GM19035 (cell line): ENCODE data around the gene SLC27A1.
"Not testable (repeated sequence)": the region's sequence is repeated elsewhere in the genome, so short reads cannot be mapped to it uniquely, and the experiment has no call there.

Source experiments
- ATAC-seq: cut with Tn5 transposase; IDR thresholded peaks from one replicate; pipeline ENCODE4 v1.9.1; 2021; ENCODE audit not compliant: unreplicated experiment

SLC27A1 gene

DNA sequence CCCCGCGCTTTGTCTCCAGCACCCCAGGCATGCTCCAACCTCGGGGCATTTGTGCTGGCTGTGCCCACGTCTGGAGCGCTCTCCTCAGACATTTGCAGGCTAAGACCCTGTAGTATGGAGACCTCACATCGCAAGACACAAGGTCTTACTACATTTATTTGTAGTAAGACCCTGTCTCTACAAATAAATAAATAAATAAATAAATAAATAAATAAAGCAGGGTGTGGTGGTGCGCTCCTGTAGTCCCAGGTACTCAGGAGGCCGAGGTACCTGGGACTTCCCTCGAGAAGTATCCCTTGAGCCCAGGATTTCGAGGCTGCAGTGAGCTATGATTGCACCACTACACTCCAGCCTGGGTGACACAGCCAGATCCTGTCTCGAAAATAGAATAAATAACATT is 14.2 kb upstream of the SLC27A1 start:
- ATAC-seq: no peak

GRCh38 chr19:17457616-17458015 is 12.7 kb upstream of the SLC27A1 start:
- no peak for ATAC-seq

GRCh38 chr19:17458970-17459369 is 11.4 kb upstream of the SLC27A1 start:
- no peak for ATAC-seq

DNA sequence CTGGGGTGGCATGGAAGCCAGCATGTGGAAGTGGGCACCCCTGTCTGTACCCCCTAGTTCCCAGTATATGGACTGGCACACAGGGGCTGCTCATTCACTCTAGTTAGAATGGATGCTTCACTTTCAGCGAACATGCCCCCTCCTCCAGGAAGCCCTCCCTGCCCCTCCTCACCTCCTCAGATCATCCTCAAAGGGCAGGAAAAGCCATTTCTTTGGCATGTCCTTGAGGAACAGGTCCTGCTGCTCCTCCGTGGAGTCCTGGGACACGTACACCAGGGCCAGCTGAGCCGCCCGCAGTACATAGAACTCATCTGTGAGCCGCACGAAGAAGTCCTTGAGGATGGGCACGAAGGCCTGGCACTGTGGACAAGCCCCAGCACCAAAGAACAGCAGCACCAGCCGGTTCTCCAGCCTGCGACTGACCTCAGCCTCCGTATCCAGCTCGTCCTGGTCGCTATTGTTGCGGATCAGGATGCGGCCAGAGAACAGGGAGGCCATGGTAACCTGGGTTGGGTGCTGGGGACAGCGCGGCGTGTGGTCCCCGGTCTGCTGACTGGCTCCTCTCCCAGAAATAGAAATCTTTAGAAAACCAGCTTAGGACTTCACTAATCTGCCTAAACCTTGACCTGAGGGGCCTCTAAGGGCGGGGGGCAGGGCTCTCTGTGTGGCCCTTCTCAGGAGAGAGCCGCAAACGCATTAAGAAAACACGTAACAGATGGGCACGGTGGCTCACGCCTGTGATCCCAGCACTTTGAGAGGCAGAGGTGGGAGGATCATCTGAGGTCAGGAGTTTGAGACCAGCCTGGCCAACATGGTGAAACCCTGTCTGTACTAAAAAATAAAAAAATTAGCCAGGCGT is 9.7 kb upstream of the SLC27A1 start, which contains the start of gene NXNL1:
TSS of gene NXNL1 (minus strand) at position 555 of the 859 bp plus-strand sequence. CDS start at position 498, 57 bp downstream.
- ATAC-seq: no peak

- ATAC-seq: no peak
Observed at GRCh38 chr19:17466487-17466850, 3.9 kb upstream of the SLC27A1 start.

GRCh38 chr19:17467471-17468301 is 2.6 kb upstream of the SLC27A1 start:
- ATAC-seq: no peak

- ATAC-seq: no peak
Observed at GRCh38 chr19:17468302-17469091, 1.8 kb upstream of the SLC27A1 start.

DNA sequence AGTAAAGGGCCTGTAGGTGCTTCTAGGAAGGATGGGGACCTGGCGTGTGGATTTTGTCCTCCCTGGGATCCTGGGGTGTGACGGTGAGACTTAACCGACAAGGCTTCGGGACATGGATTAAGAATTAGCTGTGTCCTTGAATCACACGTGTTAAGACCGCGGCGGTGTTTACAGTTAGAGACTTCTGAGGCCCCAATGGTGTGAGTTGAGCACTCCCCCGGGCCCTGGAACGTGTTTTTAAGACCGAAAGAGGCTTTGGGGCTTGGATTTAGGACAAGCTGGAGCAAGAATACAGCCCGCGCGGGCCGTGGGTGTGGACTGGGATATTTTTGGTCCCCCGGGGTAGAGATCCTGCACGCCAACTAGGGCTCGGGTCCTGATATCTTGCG is 1.2 kb upstream of the SLC27A1 start:
- ATAC-seq: no peak

DNA sequence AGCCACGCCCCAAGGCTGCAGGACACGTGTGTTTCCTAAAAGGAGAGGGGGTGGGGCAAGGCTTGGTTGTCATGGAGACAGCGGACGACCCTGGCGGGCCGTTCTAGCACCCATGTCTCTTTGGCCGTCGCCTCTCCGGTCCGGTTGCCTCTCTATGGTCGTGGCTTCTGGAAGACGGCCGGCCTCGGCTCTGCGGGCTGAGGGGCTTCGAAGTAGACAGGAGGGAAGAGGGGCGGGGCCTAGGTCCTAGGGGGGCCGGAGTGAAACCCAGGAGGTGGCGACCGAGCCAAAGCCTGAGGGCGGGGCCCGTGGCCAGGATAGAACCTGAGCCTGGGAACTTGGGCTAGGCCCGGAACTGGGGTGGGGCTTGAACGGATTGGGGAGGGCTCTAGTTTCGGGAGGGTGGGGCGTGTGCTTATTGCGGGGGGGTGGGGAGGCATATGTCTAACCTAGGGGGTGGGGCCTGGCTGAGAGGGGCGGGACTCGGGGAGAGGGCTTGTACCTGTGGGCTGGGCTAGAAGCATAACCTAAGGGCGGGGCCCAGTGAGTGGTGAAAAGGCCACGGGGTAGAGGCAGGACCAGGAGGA is 750 bp upstream of the SLC27A1 start:
- peak; percentile 60 for ATAC-seq

DNA sequence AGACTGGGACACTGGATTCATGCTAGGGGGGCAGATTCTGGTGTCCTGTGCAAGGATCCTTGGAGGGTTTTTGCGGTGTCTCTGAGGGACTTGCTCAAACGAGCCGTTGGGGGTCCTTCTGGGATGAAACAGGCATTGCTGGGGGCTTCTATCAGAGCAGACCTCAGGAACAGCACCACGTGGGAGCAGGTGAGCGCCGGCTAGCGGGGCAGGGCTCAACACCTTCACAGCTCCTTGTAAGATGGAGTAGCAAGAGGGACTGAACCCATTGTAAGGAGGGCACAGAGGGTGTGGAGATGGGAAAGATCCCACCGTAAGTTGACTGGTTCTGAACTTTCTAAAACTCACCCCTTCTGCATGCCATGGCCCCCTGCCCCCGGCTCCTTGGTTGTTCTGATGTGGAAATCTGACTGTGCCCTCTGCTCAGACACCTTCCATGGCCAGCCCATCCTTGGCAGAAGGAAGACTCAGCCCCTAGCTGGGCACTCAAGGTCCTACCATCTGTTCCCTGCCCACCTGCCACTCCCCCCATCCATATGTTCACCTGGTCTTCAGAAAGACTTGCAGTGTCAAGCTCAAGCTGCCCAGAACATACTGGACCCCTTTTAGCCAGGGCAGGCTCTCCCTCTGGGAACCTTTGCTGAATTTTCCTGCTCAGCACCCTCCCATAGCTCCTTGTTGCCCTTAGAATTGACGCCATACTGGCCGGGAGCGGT is 1.2 kb downstream of the SLC27A1 start:
- no peak for ATAC-seq

GRCh38 chr19:17473041-17473440 is 2.7 kb downstream of the SLC27A1 start:
- no peak for ATAC-seq

DNA sequence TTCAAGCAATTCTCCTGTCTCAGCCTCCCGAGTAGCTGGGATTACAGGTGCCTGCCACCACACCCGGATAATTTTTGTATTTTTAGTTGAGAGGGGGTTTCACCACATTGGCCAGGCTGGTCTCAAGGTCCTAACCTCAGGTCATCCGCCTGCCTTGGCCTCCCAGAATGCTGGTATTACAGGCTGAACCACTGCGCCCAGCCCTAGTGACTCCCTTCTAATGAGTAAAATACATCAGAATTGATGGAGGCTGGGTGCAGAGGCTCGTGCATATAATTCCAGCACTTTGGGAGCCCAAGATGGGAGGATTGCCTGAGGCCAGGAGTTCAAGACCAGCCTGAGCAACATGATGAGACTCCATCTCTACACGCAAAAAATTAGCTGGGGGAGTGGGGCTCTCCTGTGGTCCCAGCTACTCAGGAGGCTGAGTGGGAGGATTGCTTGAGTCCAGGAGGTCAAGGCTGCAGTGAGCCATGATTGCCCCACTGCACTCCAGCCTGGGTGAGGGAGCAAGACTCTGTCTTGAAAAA is 4.8 kb downstream of the SLC27A1 start:
- ATAC-seq: not testable (repeated sequence)

DNA sequence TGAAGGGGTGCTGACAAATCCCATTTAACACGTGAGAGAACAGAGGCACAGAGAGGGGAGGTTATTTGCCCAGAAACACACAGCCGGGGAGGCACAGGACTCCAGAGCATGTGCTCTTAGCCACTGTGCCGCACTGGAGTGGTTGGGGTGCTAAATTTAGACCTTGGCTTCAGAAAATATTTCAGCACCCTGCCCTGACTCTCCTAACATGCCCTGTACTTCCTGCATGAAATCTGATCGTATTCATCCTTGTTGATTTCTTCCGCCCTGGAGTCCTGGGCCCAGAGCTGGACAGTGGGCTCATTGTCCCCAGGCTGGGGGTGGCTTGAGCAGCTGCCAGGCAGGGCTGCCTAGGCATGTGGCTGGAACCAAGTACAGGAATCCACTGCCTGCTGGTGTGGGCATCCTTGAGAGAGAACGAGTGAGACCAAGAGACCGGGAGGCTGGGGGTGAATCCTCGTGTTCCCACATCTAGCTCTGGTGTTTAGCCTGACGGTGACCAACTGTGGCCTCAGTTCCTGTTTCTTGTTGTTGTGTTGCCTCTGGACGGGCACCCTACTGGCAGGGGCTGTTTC is 5.3 kb downstream of the SLC27A1 start:
- ATAC-seq: no peak

DNA sequence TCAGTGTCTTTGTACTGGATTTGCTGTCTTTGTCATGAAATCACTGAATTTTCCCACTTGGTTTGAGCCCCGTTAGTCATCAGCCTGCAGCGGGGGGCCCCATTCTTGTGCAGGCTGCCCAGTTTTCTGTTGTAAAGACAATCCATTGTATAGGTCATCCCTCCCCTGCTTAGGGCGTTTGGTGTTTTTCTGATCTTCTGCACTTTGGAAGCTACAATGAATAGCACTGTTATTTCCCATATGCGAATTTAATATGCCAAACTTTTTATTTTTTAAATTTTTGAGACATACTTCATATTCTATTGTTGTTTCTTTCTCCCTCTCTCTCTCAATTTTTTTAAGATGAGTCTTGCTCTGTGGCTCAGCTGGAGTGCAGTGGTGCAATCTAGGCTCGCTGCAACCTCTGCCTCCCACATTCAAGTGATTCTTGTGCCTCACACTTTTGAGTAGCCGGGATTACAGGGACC is 9.0 kb downstream of the SLC27A1 start:
- no peak for ATAC-seq

GRCh38 chr19:17481986-17482385 is 11.7 kb downstream of the SLC27A1 start:
- no peak for ATAC-seq

- no peak for ATAC-seq
Observed at GRCh38 chr19:17482877-17483604, 12.7 kb downstream of the SLC27A1 start.

DNA sequence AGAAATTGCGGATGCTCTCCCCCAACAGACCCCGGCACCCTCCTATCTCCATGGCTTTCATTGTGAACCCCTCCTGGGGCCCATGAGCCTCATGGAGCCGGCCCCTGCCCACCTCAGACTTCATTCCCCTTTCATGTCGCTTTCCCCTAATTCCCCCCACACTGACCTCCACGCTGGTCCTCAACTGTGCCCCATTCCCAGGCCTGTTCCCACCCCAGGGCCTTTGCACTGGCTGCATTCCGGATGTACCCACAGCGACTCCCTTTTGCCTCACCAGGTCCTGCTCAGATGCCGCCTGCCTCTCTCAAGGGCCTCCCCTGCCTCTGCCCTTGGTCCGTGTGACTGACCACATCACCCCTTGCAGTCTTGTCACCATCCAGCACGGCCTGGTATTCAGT is 13.3 kb downstream of the SLC27A1 start:
- ATAC-seq: no peak

DNA sequence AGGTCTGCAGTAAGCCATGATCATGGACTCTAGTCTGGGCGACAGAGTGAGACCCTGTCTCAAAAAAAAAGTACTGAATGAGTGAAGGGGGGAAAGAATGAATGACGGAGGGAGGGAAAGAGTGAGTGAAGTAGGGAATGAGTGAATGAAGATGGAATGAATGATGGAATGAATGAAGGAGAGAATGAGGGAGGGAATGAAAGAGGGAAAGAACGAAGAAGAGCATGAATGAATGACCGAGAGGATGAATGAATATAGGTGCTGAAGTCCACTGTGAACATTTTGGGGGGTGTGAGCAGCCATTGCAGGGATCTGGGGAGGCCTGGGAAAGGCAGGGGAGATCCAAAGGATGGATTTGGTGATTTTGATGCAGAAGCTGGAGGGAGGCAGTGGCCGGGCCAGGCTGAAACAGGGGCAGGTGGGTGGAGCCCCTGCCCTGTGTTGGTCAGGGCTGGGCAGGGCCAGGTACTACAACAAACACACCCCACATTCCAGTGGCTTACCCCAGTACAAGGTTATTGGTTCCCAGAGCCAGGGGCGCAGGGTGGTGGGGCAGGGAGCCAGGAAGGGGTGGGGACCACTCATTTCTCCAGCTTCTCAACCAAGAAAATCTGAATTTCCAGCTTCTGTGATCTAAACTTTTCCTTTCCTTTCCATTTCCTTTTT is 14.3 kb downstream of the SLC27A1 start:
- ATAC-seq: no peak
